Right ventricle myocardium superior (tissue), 1 donor: Measurements from ENCODE around the gene RNF212. TPM values are rescaled to one million over a fixed set of nuclear protein-coding genes. Genes with fewer than 3 reads are reported as not detected.
"Not testable (repeated sequence)": the region's sequence is repeated elsewhere in the genome, so short reads cannot be mapped to it uniquely, and the experiment has no call there.

Source experiments
- ATAC-seq: fragments of 200-7000 bp; cut with Tn5 transposase; one replicate; pipeline ENCODE4 v1.9.1; 2020; ENCODE audit warnings: mild to moderate bottlenecking; ENCODE audit not compliant: poor library complexity
- DNase-seq: peaks from one replicate; pipeline ENCODE4 v3.0.0-alpha.2; 2020
- intact Hi-C: fragments of 100-400 bp; cut with DNase I; formaldehyde crosslinking; loops from one replicate; pipeline ENCODE4 v1.11.2; 2022
- total RNA-seq: library from RNA; stranded (reverse); fragmentation: NEBNext Ultra II Directional; extraction: Animal tissue kit (Norgen Biotek cat#: 25700); gene quantifications from one replicate; pipeline ENCODE4 v1.2.1, GENCODE V29; 2021
- donor health status: DM: no; HTN: yes; CAD: no; lungs with severe emphysema.

The RNF212 gene
- total RNA-seq, 1 donor from 2014 or later, result 0.30 TPM

DNA sequence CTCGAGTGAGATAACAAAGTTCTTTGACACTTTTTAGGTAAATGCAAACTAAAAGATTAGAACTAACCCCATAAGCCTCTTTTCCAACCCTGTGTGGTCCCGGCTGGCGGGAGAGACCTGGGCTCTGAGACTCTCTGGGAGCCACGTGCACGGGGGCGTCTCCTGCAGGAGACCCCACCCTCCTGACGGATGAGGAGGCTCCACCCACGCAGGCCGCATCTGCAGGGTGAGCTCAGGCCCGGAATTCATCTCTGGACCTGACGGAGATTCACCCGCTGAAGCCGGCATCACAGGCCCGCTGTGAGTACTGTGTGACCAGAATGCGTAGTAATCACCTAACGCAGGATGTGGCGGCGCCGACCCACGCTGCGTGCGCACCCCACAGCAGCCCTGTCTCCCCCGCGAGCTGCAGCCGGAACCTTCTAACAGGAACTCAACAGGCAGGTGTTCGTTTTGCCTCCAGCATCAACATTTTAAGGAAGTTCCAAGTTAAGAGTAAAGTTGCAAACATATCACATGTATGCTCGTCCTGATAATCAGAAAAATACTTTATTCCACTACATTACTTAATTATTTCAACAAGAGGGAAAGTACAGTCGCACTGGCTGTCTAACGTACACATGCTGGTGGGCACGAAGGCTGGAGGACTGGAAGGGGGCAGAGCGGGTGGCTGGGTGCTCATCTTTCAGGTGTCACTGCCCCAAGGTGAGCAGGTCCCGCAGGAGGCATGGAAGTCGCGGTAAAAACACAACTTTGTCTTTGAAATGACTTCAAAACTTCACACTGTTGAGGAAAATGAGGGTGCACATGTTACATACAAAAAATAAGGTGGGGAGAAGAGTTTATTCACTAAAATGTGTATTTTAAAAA lies 57.4 kb downstream of the RNF212 start:
- no peak for DNase-seq
- intact Hi-C loops, result no loop called here
- ATAC-seq, result no peak

GRCh38 chr4:1055243-1055701 lies 58.1 kb downstream of the RNF212 start:
- ATAC-seq, DNase-seq, intact Hi-C loops: not testable (repeated sequence)

GRCh38 chr4:1054696-1055242 lies 58.6 kb downstream of the RNF212 start:
- intact Hi-C loops, result not testable (repeated sequence)

DNA sequence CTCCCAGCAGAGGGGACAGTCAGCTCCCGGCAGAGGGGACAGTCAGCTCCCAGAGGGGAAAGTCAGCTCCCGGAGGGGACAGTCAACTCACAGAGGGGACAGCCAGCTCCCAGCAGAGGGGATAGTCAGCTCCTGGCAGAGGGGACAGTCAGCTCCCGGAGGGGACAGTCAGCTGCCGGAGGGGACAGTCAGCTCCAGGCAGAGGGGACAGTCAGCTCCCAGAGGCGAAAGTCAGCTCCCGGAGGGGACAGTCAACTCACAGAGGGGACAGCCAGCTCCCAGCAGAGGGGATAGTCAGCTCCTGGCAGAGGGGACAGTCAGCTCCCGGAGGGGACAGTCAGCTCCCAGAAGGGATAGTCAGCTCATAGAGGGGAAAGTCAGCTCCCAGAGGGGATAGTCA lies 59.5 kb downstream of the RNF212 start:
- DNase-seq, ATAC-seq, intact Hi-C loops: not testable (repeated sequence)

More at GRCh38 chr4:1054696-1055242, 58.6 kb downstream of the RNF212 start:
- ATAC-seq, DNase-seq: not testable (repeated sequence)

- DNase-seq (no peak), ATAC-seq (peak; percentile 30)
- intact Hi-C loops, result no loop called here
Measured at GRCh38 chr4:1053080-1053661, 60.2 kb downstream of the RNF212 start.

DNA sequence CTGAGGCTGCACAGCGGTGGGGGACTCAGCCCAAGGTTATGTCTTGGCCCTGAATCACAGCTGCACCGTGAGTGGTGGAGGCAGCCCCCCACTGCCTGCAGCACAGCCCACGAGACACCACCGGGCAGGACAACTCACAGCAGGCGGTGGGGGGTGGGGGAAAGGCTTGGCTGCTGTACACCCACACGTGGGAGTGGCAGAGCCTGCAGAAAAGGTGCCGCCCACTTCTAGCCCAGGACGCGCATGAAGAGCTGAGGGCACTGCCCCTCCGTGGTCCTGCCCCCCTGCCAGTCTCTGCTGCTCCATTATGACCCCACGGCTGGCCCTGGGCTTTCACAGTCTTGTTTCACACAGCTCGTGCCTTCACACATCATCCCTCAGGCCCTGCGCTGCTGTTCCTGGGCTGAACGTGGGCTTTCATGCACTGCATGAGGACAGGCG lies 61.1 kb downstream of the RNF212 start:
- intact Hi-C loops, result no loop called here
- no peak for ATAC-seq
- DNase-seq, result no peak

GRCh38 chr4:1051472-1051871 lies 61.9 kb downstream of the RNF212 start:
- no peak for DNase-seq
- intact Hi-C loops, result no loop called here
- ATAC-seq, result no peak

GRCh38 chr4:1050486-1051213 lies 62.7 kb downstream of the RNF212 start:
- ATAC-seq, result no peak
- intact Hi-C loops, result no loop called here
- DNase-seq, result no peak

DNA sequence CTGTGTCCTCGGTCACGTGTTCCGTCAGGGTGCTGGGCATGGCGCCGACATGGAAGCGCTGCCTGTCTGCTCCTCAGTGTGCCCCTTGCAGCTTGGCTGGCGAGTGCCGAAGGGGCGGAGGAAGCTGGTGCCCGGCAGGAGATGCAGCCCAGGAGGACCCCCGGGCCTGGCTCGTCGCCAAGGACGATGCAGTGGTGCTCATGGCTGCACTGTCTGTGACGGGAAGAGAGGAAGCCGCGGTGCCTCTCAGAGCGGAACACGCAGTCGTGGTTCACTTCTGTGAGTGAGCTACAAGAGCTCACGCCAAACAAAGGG lies 63.8 kb downstream of the RNF212 start:
- DNase-seq, result peak; percentile 38
- no peak for ATAC-seq
- intact Hi-C loops, result no loop called here

DNA sequence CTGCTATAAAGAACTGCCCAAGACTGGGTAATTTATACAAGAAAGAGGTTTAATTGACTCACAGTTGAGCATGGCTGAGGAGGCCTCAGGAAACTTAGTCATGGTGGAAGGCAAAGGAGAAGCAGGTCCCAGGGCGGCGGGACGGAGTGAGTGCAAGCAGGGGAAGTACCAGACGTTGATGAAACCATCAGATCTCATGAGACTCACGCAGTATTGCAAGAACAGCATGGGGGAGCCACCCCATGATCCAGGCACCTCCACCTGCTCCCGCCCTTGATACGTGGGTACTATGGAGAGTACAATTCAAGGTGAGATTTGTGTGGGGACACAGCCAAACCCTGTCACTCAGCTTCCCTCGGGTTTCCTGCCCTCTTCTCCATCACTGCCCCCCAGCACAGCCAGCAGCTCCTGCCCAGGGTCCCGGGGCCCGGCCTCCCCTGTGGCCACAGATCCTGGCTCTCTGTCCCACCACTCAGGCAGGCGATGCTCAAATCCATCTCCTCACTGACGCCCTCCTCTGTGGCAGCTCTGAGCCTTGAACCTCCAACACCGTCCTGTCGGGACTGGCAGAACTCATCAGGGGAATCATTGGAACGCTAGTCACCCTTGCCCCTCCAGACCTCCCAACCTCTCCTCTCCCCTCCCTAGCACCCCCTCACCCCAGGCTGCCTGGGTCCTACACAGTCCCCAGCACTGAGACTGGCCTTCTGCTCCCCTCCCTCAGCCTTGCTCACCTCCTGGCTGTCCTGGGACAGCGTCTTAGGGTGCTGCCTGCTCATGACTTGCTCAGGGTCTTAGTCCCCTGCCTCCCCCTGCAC lies 64.4 kb downstream of the RNF212 start:
- intact Hi-C loops, result no loop called here
- ATAC-seq (no peak), DNase-seq (no peak)

DNA sequence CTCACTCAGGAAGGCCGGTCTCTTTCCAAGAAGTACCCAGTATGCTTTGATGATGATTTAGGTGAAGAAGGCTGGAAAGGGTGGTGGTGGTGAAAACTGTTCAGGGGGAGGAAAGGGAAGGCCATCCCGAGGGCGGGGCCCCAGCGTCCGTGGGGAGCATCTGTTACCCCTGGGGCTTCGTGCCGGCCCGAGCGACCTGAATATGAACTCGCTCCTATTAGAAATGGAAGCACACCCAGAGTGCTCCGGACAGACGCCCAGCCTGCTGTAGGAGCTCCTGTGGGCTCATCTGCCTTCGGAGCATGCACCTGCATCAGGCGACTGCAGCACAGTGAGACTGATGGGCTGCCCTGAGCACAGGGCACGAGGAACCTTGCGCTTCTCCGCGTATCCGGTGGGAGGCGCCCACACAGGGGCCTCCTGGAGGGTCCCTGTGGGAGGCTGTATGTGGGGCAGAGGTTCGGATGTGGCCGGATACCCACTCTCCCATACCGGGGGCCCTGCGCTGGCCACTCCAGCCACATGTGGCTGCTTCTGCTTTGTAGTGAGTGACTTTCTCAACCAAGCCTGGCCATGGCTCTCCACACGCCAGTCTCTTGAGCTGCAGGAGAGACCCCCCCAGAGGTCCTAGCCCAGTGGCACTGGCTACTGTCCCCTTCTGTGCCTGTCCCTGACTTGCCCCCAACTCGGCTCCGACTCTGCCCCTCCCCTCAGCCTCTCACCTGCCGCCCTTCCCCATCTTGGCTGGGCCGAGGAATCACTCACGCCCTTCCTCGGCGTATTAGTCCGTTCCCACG lies 65.2 kb downstream of the RNF212 start:
- ATAC-seq (no peak), DNase-seq (peak; percentile 35)
- intact Hi-C loops, result no loop called here

DNA sequence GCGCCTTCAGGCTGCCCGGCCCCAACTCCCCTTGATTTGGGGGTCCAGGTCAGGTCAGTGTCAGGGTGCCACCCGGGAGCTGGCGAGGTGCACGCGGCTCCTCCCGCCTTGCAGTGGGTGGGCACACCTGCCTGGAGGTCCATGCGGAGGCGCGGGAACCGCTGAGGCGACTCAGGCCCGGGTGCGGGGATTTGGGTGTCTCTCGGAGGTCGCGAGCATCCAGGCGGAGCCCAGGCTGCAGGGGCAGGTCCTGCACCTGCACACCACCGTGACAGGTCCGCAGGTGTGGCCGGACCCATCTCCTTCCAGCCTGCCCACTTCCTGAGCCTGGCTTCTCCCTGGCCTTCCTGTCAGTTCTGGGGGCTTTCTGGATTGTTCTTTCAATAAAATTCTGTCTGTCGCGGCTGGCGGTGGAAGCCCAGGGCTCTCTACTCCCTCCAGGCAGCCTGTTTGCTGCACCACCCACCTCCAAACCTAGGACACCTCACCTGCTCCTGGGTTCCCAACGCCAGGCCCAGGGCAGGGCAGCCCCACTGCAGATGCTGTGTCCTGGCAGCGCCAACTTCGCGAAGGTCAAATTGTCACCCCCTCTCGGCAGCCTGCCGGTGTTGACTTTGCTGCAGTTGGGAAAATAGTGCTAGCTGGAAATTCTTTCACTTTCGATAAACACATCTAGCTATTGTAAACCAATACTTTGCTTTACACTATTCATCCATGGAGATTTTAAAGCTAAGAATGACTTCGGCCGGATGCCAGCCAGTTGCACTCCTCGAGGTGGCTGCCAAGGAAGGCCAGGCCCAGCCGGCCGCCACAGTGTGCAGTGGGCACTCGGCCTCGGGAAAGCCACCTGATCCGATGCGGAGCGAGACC lies 66.0 kb downstream of the RNF212 start:
- DNase-seq (peak; percentile 41), ATAC-seq (no peak)
- intact Hi-C loops, result no loop called here

DNA sequence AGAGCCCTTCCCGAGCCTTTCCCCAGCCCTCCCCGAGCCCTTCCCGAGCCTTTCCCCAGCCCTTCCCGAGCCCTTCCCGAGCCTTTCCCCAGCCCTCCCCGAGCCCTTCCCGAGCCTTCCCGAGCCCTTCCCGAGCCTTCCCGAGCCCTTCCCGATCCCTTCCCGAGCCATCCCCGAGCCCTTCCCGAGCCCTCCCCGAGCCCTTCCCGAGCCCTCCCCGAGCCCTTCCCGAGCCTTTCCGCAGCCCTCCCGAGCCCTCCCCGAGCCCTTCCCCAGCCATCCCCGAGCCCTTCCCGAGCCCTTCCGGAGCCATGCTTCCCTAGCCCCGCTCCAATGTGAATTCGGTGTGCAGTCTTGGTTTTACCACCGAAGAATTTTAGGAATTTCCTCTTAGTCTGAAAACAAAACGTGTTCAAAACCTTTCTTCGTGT lies 66.8 kb downstream of the RNF212 start:
- intact Hi-C loops, result not testable (repeated sequence)
- peak; percentile 75 for DNase-seq
- ATAC-seq, result peak; percentile 21

DNA sequence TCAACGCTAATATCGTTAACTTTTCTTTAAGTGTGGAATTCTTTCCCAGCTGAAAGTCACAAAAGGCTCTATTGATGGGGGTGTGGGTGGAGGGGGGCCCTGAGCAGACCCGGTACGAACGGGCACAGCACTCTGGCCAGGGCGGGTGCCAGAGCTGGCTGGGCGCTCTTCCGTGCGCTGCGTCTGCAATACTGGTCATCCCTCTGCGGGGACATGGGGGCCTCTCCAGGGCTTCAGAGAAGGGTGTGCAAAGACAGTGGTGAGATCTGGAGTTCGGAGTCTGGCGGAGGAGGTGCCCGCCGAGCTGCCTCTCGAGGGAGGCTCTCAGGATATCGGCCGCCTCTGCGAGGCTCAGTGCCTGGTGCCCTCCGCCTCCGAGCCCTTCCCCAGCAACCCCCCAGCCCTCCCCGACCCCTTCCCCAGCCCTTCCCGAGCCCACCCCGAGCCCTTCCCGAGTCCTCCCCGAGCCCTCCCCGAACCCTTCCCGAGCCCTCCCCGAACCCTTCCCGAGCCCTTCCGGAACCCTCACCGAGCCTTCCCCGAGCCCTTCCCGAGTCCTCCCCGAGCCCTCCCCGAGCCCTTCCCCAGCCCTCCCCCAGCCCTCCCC lies 67.7 kb downstream of the RNF212 start:
- DNase-seq, result peak; percentile 33
- no peak for ATAC-seq
- intact Hi-C loops, result no loop called here

DNA sequence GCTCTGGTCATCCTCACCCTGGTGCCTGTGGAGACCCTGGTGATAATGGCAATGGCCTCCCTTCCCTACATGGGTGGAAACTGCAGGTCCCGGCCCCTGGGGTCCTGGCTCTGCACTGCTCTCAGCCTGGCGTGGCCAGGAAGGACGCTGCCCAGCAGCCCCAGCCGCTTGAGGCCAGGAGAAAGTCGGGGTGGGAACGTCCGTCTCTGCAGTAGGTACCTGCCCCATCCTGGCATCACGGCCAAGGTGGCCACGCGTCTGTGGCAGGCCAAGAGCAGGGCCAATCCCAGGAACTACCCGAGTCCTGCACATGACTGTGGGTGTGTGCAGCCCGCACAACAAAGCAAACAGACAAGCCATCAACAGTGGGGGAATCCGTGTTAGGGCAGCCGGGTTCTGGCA lies 68.2 kb downstream of the RNF212 start:
- ATAC-seq (no peak), DNase-seq (peak; percentile 34)
- intact Hi-C loops, result no loop called here

DNA sequence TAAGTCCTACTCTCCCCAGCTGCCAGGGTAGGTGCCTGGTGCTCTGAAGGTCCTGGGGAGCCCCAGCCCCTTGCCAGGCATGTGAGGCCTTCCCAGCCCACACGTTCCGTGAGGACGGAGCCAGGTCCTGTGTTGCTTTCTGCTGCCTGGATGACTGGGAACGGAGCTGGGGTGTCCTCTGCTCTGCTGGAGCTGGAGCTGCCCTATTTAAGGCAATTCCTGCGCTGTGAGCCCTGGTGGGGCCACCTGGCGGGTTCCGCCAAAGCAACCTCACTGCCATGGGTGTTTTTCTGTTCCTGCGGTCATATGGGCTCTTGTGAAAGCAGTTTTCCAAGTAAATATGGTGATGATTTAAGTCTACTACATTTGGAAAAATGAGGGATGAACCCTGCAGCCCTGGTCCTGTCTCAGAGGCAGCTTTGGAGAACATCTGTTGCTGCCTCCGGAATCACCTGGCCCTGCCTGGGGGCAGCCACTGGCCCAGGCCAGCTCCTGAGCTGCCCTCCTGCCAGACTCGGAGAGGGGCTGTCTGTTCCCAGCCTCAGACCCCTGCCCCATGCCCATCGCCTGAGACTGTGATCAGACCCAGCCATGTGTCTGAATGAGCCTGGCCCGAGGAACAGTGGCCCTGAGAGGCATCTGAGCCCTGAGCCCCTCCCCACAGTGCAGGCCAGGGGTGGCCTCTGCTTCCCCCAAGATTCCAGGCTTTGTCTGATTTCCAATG lies 68.7 kb downstream of the RNF212 start:
- DNase-seq (no peak), ATAC-seq (no peak)
- intact Hi-C loops, result no loop called here
